Left lung (tissue), 10 donors: Measurements from ENCODE around the gene RNF32. TPM values are rescaled to one million over a fixed set of nuclear protein-coding genes. Genes with fewer than 3 reads are reported as not detected.
A peak's percentile ranks its signal among the peaks of the same experiment; 100 is the strongest.
"Not testable (repeated sequence)": the region's sequence is repeated elsewhere in the genome, so short reads cannot be mapped to it uniquely, and the experiment has no call there.

ENCODE experiments used
- ATAC-seq: fragments of 200-7000 bp; cut with Tn5 transposase; one replicate; pipeline ENCODE4 v1.9.1; 2020; ENCODE audit warnings: moderate library complexity
- DNase-seq, 4 donors: peaks; one replicate each; pipeline ENCODE4 v3.0.0-alpha.2; 2013 to 2020
- H3K27ac ChIP-seq, 2 donors: fragments of 200-600 bp; sonication (generic) in 1 of 2; one replicate each; pipeline versions ENCODE4 v1.5.0 to v1.8.0; 2020 to 2021
- H3K27me3 ChIP-seq, 2 donors: fragments of 200-600 bp; sonication (generic) in 1 of 2; one replicate each; pipeline versions ENCODE4 v1.5.0 to v1.8.0; 2020 to 2021
- H3K36me3 ChIP-seq, 2 donors: fragments of 200-600 bp; sonication (generic) in 1 of 2; one replicate each; pipeline versions ENCODE4 v1.5.0 to v1.8.0; 2020 to 2021
- H3K4me1 ChIP-seq, 2 donors: fragments of 200-600 bp; one replicate each; pipeline ENCODE4 v1.8.0; 2021
- H3K4me3 ChIP-seq, 2 donors: fragments of 200-600 bp; sonication (generic) in 1 of 2; one replicate each; pipeline versions ENCODE4 v1.5.0 to v1.8.0; 2020 to 2021; ENCODE audit warnings: mild to moderate bottlenecking in 1 of 2
- H3K9me3 ChIP-seq, 2 donors: fragments of 200-600 bp; sonication (generic) in 1 of 2; one replicate each; pipeline versions ENCODE4 v1.5.0 to v1.8.0; 2020 to 2021
- intact Hi-C, 2 donors: fragments of 100-400 bp; cut with DNase I; formaldehyde crosslinking; loops; one replicate each; pipeline versions ENCODE4 v1.11.2 to v1.14.2; 2022
- polyA plus RNA-seq, 6 donors: library from polyadenylated mRNA; unstranded; fragments of 120-200 nt; gene quantifications; one replicate each; pipeline ENCODE4 v1.2.1, GENCODE V29; 2013; ENCODE audit not compliant: insufficient read length in 6 of 6
- total RNA-seq, 2 donors: library from RNA; stranded (reverse); fragmentation: NEBNext Ultra II Directional; extraction: Animal tissue kit (Norgen Biotek cat#: 25700); gene quantifications; one replicate each; pipeline ENCODE4 v1.2.1, GENCODE V29; 2021
- TF ChIP-seq, protein P1 (sequence below), 2 donors: fragments of 200-600 bp; sonication (generic) in 1 of 2; IDR thresholded peaks; one replicate each; pipeline versions ENCODE4 v1.5.0 to v1.8.0; 2021; ENCODE audit warnings: antibody characterized with exemption in 2 of 2
- donor health status: DM: no; HTN: yes; CAD: no.
- donor health status: DM: no; HTN: no; CAD: no.

The RNF32 gene
- total and polyA plus RNA-seq, 8 donors: 0.85 to 7.3 (median 5.1) TPM

DNA sequence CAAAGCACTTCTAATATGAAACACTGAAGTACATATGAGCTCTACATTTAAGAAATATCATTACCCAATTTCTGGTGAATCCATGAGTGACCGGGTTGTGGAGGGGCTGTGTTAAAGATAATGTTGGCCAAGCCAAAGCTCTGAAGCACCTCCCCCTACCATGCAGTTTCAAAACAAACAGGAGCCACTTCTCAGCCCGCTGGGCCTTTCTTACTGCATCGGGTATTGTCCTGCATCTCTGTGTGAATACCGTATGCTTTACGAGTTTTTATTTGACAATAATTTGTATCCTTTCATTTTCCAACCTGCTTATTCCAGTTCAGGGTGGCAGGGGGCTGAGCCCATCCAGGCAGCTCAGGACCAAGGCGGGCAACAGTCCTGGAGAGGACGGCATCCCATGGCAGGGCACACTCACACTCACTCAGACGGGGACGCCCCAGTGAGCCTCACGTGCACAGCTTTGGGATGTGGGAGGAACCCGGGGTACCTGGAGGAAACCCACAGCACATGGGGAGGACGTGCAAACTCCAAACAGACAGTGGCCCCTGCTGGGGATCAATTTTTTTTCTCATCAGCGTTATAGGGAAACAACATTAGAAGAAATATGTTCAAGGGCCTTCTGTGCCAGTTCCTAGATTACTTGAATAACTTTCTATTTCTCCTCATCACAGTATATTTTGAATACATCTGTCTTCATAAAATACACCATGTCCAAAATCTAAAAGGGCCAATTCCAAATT is 1.9 kb downstream of the RNF32 start:
- no peaks in the 10 kb centered on the region for H3K36me3 ChIP-seq
- H3K27ac ChIP-seq: no peak overlapping the region
- TF ChIP-seq, protein P1, sequence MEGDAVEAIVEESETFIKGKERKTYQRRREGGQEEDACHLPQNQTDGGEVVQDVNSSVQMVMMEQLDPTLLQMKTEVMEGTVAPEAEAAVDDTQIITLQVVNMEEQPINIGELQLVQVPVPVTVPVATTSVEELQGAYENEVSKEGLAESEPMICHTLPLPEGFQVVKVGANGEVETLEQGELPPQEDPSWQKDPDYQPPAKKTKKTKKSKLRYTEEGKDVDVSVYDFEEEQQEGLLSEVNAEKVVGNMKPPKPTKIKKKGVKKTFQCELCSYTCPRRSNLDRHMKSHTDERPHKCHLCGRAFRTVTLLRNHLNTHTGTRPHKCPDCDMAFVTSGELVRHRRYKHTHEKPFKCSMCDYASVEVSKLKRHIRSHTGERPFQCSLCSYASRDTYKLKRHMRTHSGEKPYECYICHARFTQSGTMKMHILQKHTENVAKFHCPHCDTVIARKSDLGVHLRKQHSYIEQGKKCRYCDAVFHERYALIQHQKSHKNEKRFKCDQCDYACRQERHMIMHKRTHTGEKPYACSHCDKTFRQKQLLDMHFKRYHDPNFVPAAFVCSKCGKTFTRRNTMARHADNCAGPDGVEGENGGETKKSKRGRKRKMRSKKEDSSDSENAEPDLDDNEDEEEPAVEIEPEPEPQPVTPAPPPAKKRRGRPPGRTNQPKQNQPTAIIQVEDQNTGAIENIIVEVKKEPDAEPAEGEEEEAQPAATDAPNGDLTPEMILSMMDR (IDR thresholded peaks at IDR 0.05): no peak
- ATAC-seq (no peak), DNase-seq (no peak)
- intact Hi-C loops: no loop called here
- H3K4me3 ChIP-seq: no peak overlapping the region
- no peaks in the 10 kb centered on the region for H3K9me3 ChIP-seq
- H3K4me1 ChIP-seq: peaks cover 4 to 17% of the 10 kb centered on the region in 2 donors
- H3K27me3 ChIP-seq: no peaks in the 10 kb centered on the region

DNA sequence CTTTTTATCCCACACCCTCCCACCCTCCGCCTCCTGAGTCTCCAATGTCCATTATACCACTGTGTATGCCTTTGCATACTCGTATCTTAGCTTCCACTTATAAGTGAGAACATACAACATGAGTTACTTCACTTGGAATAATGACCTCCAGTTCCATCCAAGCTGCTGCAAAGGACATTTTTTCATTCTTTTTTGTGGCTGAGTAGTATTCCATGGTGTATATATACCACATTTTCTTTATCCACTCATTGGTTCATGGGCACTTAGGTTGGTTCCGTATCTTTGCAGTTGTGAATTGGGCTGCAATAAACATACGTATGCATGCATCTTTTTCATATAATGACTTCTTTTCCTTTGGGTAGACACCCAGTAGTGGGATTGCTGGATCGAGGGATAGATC is 6.8 kb downstream of the RNF32 start:
- ATAC-seq, H3K9me3 ChIP-seq, H3K36me3 ChIP-seq, H3K27ac ChIP-seq, intact Hi-C loops, H3K4me1 ChIP-seq, H3K4me3 ChIP-seq, DNase-seq: not testable (repeated sequence)
- H3K27me3 ChIP-seq: peaks cover 0 to 19% of the 10 kb centered on the region in 2 donors

DNA sequence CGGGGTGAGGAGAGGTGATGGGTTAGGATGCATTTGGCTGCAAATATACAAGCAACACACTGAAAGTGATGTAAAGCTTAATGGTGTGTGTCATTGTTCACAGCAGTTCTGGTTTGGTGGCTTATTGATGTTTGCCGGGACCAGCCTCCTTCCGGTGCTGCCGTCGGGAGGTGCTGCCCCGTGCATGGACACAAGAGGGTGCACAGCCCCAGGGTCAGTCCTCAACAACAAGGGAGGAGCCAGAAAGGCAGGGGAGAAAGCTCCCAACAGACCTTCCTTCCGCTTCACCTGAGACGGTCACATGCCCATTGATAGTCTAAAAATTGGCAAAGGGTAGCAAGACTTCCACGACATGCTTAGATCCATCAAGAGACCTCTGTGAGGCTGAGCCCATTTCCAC is 9.5 kb downstream of the RNF32 start:
- DNase-seq: peak in 1 of 4 donors; percentile 77
- H3K27me3 ChIP-seq: peaks cover 0 to 19% of the 10 kb centered on the region in 2 donors
- TF ChIP-seq, protein P1 (IDR thresholded peaks at IDR 0.05): no peak
- H3K9me3 ChIP-seq: no peaks in the 10 kb centered on the region
- H3K27ac ChIP-seq: no peak overlapping the region
- H3K4me1 ChIP-seq: no peaks in the 10 kb centered on the region
- ATAC-seq: peak; percentile 86
- intact Hi-C loops: no loop called here
- no peaks in the 10 kb centered on the region for H3K36me3 ChIP-seq
- H3K4me3 ChIP-seq: no peak overlapping the region

DNA sequence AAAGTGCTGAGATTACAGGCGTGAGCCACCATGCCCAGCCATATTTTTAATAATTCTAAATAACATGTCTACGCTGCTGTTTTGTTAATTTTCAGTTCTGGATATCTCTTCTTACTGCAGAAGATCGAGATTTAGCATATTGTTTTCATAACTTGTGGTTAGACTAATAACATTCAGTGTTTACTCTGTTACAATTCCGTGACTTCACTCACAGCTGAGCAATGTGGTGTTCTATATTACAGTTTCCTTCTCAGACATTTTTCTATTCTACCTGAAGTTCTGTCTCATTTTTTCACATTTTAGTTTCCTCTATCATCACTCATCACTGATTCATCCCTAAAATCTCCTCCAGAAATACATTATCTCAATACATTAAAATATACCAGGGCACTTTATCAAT is 10.9 kb downstream of the RNF32 start:
- no peak for DNase-seq
- Histone ChIP-seq H3K27ac (no peak overlapping the region), H3K36me3 (no peaks in the 10 kb centered on the region), H3K4me1 (no peaks in the 10 kb centered on the region), H3K4me3 (no peak overlapping the region), H3K9me3 (no peaks in the 10 kb centered on the region), H3K27me3 (peaks cover 0 to 19% of the 10 kb centered on the region in 2 donors)
- intact Hi-C loops: no loop called here
- TF ChIP-seq, protein P1 (IDR thresholded peaks at IDR 0.05): no peak
- no peak for ATAC-seq

DNA sequence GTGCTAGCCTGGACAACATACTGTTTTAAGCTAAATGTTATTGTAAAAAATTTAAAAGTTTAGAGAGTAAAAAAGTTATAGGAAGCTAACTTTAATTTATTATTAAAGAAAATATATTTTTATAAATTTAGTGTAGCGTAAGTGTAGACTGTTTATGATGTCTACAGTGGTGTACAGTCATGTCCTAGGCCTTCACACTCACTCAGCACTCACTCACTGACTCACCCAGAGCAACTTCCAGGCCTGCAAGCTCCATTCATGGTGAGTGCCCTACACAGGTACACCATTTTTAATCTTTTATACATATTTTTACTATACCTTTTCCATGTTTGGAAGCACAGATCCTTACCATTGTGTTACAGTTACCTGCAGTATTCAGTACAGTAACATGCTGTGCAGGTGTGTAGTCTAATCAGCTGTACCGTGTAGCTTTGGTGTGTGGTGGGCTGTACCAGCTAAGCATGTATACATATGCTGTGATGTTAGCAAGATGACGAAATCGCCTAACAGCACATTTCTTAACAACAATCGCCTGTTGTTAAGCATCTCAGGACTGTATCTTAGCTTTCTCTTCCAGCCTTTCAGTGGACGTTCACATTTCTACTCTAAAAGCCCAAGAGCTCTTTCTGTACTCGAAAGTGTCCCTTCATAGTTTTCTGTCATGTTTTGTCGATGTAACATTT is 12.5 kb downstream of the RNF32 start:
- Histone ChIP-seq H3K4me1 (no peaks in the 10 kb centered on the region), H3K36me3 (no peaks in the 10 kb centered on the region), H3K9me3 (no peaks in the 10 kb centered on the region), H3K27me3 (peaks cover 0 to 19% of the 10 kb centered on the region in 2 donors), H3K27ac (no peak overlapping the region), H3K4me3 (no peak overlapping the region)
- no peak for DNase-seq
- TF ChIP-seq, protein P1 (IDR thresholded peaks at IDR 0.05): no peak
- intact Hi-C loops: no loop called here
- no peak for ATAC-seq
